HUES64 (cell line): ENCODE measurements around the gene P2RX7.
"Not testable (repeated sequence)": the region's sequence is repeated elsewhere in the genome, so short reads cannot be mapped to it uniquely, and the experiment has no call there.

Experiments
- H3K27ac ChIP-seq: 2 replicates; pipeline ENCODE4 v1.7.0; 2013; ENCODE audit warnings: low read depth, low read length, inconsistent platforms
- H3K27me3 ChIP-seq: 2 replicates; pipeline ENCODE4 v1.6.1; 2013; ENCODE audit warnings: mild to moderate bottlenecking, low read length; ENCODE audit not compliant: insufficient read depth
- H3K36me3 ChIP-seq: 2 replicates; pipeline ENCODE4 v1.6.1; 2013; ENCODE audit warnings: mild to moderate bottlenecking, low read length; ENCODE audit not compliant: insufficient read depth
- H3K4me1 ChIP-seq: 2 replicates; pipeline ENCODE4 v1.6.1; 2013; ENCODE audit warnings: mild to moderate bottlenecking, low read length, moderate library complexity; ENCODE audit not compliant: insufficient read depth
- H3K4me3 ChIP-seq: 2 replicates; pipeline ENCODE4 v1.5.1; 2013; ENCODE audit warnings: mild to moderate bottlenecking, low read length, moderate library complexity
- H3K9ac ChIP-seq: 2 replicates; pipeline ENCODE4 v1.6.1; 2013; ENCODE audit warnings: mild to moderate bottlenecking, low read depth, low read length
- H3K9me3 ChIP-seq: 2 replicates; pipeline ENCODE4 v1.6.1; 2013; ENCODE audit warnings: low read depth, low read length; ENCODE audit not compliant: insufficient read depth
- WGBS: fragments of 150-250, 120-280 bp; methylation state at CpG from one replicate; pipeline ENCODE4 v1.1.7; 2013; ENCODE audit warnings: missing lambda C conversion rate; 5-methylcytosine and 5-hydroxymethylcytosine counted together

The P2RX7 gene

GRCh38 chr12:121190523-121191031 is 57.9 kb downstream of the P2RX7 start:
- H3K4me1 ChIP-seq = no peaks in the 10 kb centered on the region
- no peak overlapping the region for H3K27ac ChIP-seq
- no peak overlapping the region for H3K9ac ChIP-seq
- WGBS = 74% methylated on average over 2 of the region's 2 CpGs
- no peak overlapping the region for H3K4me3 ChIP-seq
- no peaks in the 10 kb centered on the region for H3K9me3 ChIP-seq
- H3K36me3 ChIP-seq = no peaks in the 10 kb centered on the region
- no peaks in the 10 kb centered on the region for H3K27me3 ChIP-seq

GRCh38 chr12:121191151-121191550 is 58.5 kb downstream of the P2RX7 start:
- H3K36me3 ChIP-seq = no peaks in the 10 kb centered on the region
- H3K27ac ChIP-seq = no peak overlapping the region
- no peak overlapping the region for H3K4me3 ChIP-seq
- H3K9ac ChIP-seq = no peak overlapping the region
- H3K27me3 ChIP-seq = no peaks in the 10 kb centered on the region
- 95% methylated on average over 3 of the region's 3 CpGs for WGBS
- no peaks in the 10 kb centered on the region for H3K4me1 ChIP-seq
- H3K9me3 ChIP-seq = no peaks in the 10 kb centered on the region

- no peak overlapping the region for H3K27ac ChIP-seq
- H3K36me3 ChIP-seq = no peaks in the 10 kb centered on the region
- no peak overlapping the region for H3K9ac ChIP-seq
- WGBS = 81% methylated on average over 4 of the region's 6 CpGs
- H3K27me3 ChIP-seq = no peaks in the 10 kb centered on the region
- H3K4me3 ChIP-seq = no peak overlapping the region
- H3K4me1 ChIP-seq = no peaks in the 10 kb centered on the region
- H3K9me3 ChIP-seq = no peaks in the 10 kb centered on the region
Measured at GRCh38 chr12:121196902-121197301, 64.2 kb downstream of the P2RX7 start.

- Histone ChIP-seq H3K27me3 (no peaks in the 10 kb centered on the region), H3K9me3 (no peaks in the 10 kb centered on the region), H3K4me1 (no peaks in the 10 kb centered on the region), H3K4me3 (no peak overlapping the region), H3K36me3 (no peaks in the 10 kb centered on the region), H3K27ac (no peak overlapping the region), H3K9ac (no peak overlapping the region)
- WGBS = 81% methylated on average over 7 of the region's 7 CpGs
Measured at GRCh38 chr12:121198949-121199348, 66.3 kb downstream of the P2RX7 start.

GRCh38 chr12:121201140-121201539 is 68.5 kb downstream of the P2RX7 start:
- WGBS = 92% methylated on average over 6 of the region's 6 CpGs
- not testable (repeated sequence) for H3K27ac ChIP-seq, H3K27me3 ChIP-seq, H3K4me3 ChIP-seq, H3K9me3 ChIP-seq, H3K4me1 ChIP-seq, H3K36me3 ChIP-seq, H3K9ac ChIP-seq

DNA sequence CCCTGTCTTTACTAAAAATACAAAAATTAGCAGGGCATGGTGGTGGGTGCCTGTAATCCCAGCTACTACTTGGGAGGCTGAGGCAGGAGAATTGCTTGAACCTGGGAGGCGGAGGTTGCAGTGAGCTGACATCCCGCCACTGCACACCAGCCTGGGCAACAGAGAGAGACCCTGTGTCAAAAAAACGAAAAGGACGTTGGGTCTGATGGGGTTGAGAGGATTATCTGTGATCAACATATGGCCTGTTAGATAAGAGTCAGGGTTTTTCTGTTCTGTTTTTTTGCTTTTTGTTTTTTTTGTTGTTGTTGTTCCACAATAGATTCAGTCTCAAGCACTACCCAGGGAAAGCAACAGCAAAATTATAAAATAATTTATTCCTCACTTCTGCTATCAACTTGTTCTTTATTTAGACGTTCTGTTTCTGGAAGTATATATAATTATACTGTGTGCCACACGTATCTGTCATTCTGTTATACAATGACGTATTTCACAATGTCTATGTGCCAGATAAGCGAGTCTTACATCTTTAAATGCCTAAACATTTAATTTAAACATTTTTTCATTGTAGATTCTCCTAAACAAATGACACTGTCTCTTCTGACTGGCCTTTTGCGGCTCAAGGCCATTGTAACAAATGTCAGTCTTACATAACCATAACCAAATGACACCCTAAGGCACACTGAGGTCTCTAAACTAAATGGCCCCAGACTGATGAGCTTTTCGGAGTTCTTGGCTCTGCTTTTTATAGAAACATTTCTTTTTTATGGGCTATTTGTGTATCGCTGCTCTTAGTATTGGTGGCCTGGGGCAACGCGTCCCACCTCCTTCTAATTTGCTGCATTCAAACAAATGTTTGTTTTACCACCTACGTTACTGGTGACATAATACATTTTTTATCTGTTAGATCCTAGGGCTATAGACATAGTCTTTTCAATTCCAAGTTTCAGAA is 70.0 kb downstream of the P2RX7 start:
- Histone ChIP-seq H3K9me3 (no peaks in the 10 kb centered on the region), H3K9ac (no peak overlapping the region), H3K27me3 (no peaks in the 10 kb centered on the region), H3K36me3 (no peaks in the 10 kb centered on the region), H3K4me1 (no peaks in the 10 kb centered on the region), H3K4me3 (no peak overlapping the region), H3K27ac (no peak overlapping the region)
- WGBS = 88% methylated on average over 14 of the region's 14 CpGs

GRCh38 chr12:121203482-121203881 is 70.8 kb downstream of the P2RX7 start:
- Histone ChIP-seq H3K4me3 (no peak overlapping the region), H3K27ac (no peak overlapping the region), H3K9me3 (no peaks in the 10 kb centered on the region), H3K9ac (no peak overlapping the region), H3K4me1 (no peaks in the 10 kb centered on the region), H3K36me3 (no peaks in the 10 kb centered on the region), H3K27me3 (peaks cover 3% of the 10 kb centered on the region; the same call in 1 of the 2 replicates)
- WGBS = 86% methylated on average over 11 of the region's 11 CpGs

DNA sequence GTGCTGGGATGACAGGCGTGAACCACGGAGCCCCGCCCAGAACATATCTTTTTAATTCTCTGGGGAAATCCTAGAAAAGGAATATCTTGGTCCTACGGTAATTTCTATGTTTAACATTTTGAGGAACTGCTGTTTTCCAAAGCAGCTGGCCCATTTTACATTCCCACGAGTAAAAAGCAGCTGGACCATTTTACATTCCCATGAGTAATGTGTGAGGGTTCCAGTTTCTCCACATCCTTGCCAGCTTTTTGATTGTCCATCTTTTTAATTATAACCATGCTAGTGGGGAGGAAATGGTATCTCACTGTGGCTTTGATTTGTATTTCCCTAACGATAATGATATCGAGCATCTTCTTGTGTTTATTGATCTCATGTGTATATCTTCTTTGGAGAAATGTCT is 72.8 kb downstream of the P2RX7 start:
- Histone ChIP-seq H3K9me3 (no peaks in the 10 kb centered on the region), H3K27ac (no peak overlapping the region), H3K36me3 (no peaks in the 10 kb centered on the region), H3K4me1 (no peaks in the 10 kb centered on the region), H3K27me3 (peaks cover 12% of the 10 kb centered on the region; the same call in 1 of the 2 replicates), H3K9ac (no peak overlapping the region), H3K4me3 (no peak overlapping the region)
- 93% methylated on average over 7 of the region's 7 CpGs for WGBS

GRCh38 chr12:121208571-121208970 is 75.9 kb downstream of the P2RX7 start:
- H3K4me1 ChIP-seq, H3K36me3 ChIP-seq, H3K4me3 ChIP-seq, H3K9ac ChIP-seq, H3K27ac ChIP-seq, H3K9me3 ChIP-seq: not testable (repeated sequence)
- H3K27me3 ChIP-seq = peaks cover 12% of the 10 kb centered on the region; the same call in 1 of the 2 replicates
- 97% methylated on average over 10 of the region's 10 CpGs for WGBS

- peaks cover 12% of the 10 kb centered on the region; the same call in 1 of the 2 replicates for H3K27me3 ChIP-seq
- WGBS = 93% methylated on average over 15 of the region's 15 CpGs
- peak overlapping the region; percentile 75; the same call in 1 of the 2 replicates for H3K4me3 ChIP-seq
- H3K4me1 ChIP-seq = 0 out of 2 replicates have a peak, but pooled peaks cover 3% of the 10 kb centered on the region
- no peaks in the 10 kb centered on the region for H3K36me3 ChIP-seq
- H3K9ac ChIP-seq = no peak overlapping the region
- H3K27ac ChIP-seq = no peak overlapping the region
- no peaks in the 10 kb centered on the region for H3K9me3 ChIP-seq
Measured at GRCh38 chr12:121209221-121209620, 76.5 kb downstream of the P2RX7 start.
